HUES6 (cell line): Measurements from ENCODE around the gene TRIOBP.

ENCODE experiments used
- H3K27ac ChIP-seq: 2 replicates; pipeline ENCODE4 v1.7.0; 2013; ENCODE audit warnings: low read depth, mild to moderate bottlenecking, low read length, inconsistent platforms
- H3K27me3 ChIP-seq: 2 replicates; pipeline ENCODE4 v1.6.1; 2013; ENCODE audit warnings: low read length; ENCODE audit not compliant: control insufficient read depth, insufficient read depth
- H3K36me3 ChIP-seq: 2 replicates; pipeline ENCODE4 v1.6.1; 2013; ENCODE audit warnings: low read length; ENCODE audit not compliant: control insufficient read depth, insufficient read depth
- H3K4me1 ChIP-seq: 2 replicates; pipeline ENCODE4 v1.6.1; 2013; ENCODE audit warnings: low read length; ENCODE audit not compliant: control insufficient read depth, insufficient read depth
- H3K4me3 ChIP-seq: 2 replicates; pipeline ENCODE4 v1.5.1; 2013; ENCODE audit warnings: low read depth, low read length
- H3K9ac ChIP-seq: one replicate; pipeline ENCODE4 v1.6.1; 2013; ENCODE audit warnings: mild to moderate bottlenecking, low read length
- H3K9me3 ChIP-seq: 2 replicates; pipeline ENCODE4 v1.6.1; 2013; ENCODE audit warnings: low read depth, low read length; ENCODE audit not compliant: control insufficient read depth, insufficient read depth

TRIOBP gene

DNA sequence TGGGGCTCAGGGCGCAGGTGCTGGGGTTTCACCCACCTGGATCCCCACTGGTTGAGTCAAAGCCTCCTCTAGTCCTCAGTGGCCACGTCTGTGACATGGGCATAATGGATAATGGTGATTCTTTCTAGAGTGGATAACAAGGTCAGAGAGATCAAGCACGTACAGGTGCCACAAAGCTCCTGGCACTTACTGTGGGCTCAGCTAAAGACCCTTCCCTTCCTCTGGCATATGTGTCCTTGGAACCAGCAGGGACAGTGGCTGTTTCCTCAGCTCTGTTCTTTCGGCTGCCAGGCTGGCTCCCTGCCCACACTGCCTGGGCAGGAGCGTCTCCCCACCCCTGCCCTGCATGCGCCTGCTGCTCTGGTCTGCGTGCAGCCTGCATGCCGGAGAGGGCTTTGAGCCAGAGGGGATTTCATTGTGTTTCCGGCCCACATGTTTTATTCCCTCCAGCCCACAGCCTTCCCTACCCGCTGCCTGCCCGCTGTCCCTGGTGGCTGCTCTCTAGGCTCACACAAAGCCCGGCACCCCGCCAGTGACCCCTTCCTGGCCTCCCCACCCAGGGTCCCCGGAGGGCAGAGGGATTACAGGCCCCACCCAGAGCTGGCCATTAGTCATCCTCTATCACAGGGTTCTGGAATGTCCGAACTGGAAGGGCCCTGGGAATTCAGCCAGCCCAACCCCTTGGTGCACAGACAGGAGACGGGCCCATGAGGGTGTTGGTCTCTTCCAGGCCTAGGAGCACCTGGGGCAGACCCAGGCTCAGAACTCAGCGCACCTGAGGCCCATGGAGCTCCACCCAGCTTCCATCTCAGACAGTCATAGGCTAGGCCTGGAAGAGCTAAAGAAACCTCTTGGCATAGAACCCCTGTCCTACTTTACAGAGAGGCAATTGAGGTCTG lies 55.6 kb downstream of the TRIOBP start:
- H3K27ac ChIP-seq = no peak overlapping the region; the same call in 1 of the 2 replicates
- peaks cover 40% of the 10 kb centered on the region for H3K36me3 ChIP-seq
- no peak overlapping the region for H3K4me3 ChIP-seq
- H3K9ac ChIP-seq = no peak overlapping the region
- peaks cover 45% of the 10 kb centered on the region for H3K4me1 ChIP-seq
- no peaks in the 10 kb centered on the region for H3K9me3 ChIP-seq
- H3K27me3 ChIP-seq = no peaks in the 10 kb centered on the region

- H3K27me3 ChIP-seq = no peaks in the 10 kb centered on the region
- H3K9ac ChIP-seq = no peak overlapping the region
- H3K4me1 ChIP-seq = peaks cover 35% of the 10 kb centered on the region
- peaks cover 52% of the 10 kb centered on the region for H3K36me3 ChIP-seq
- no peaks in the 10 kb centered on the region for H3K9me3 ChIP-seq
- H3K4me3 ChIP-seq = no peak overlapping the region
- H3K27ac ChIP-seq = no peak overlapping the region
Measured at GRCh38 chr22:37753746-37754145, 56.9 kb downstream of the TRIOBP start.

DNA sequence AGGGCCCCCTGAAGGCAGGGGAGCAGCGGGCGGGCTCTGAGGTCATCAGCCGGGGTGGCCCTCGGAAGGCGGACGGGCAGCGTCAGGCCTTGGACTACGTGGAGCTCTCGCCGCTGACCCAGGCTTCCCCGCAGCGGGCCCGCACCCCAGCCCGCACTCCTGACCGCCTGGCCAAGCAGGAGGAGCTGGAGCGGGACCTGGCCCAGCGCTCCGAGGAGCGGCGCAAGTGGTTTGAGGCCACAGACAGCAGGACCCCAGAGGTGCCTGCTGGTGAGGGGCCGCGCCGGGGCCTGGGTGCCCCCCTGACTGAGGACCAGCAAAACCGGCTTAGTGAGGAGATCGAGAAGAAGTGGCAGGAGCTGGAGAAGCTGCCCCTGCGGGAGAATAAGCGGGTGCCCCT lies 60.8 kb downstream of the TRIOBP start:
- Histone ChIP-seq H3K4me3 (no peak overlapping the region), H3K27me3 (no peaks in the 10 kb centered on the region), H3K27ac (no peak overlapping the region), H3K36me3 (peaks cover 70% of the 10 kb centered on the region), H3K9ac (no peak overlapping the region), H3K9me3 (no peaks in the 10 kb centered on the region), H3K4me1 (peaks cover 7% of the 10 kb centered on the region; the same call in 1 of the 2 replicates)

DNA sequence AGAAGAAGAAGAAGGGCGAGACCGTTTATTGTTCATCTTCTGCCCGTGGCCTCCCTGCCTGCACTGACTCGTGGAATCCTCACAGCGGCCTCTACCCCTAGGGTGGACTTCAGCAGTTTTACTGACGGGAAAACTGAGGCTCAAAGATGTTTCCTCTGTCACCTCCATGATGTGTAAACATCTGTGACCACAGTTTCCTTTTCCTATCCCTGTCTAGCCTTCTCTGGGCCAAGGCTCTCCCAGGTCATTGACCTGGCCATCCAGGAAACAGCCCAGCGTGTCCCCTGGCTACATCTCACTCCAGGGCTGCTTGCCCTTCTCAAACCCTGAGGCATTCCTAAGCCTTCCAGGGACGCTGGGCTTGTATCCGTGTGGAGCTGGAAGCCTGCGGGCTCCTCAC lies 61.8 kb downstream of the TRIOBP start:
- Histone ChIP-seq H3K4me1 (peaks cover 8% of the 10 kb centered on the region; the same call in 1 of the 2 replicates), H3K9ac (no peak overlapping the region), H3K4me3 (no peak overlapping the region), H3K9me3 (no peaks in the 10 kb centered on the region), H3K36me3 (peaks cover 70% of the 10 kb centered on the region), H3K27ac (no peak overlapping the region), H3K27me3 (no peaks in the 10 kb centered on the region)

- no peak overlapping the region for H3K4me3 ChIP-seq
- H3K4me1 ChIP-seq = peaks cover 8% of the 10 kb centered on the region; the same call in 1 of the 2 replicates
- no peak overlapping the region for H3K27ac ChIP-seq
- H3K27me3 ChIP-seq = no peaks in the 10 kb centered on the region
- peaks cover 71% of the 10 kb centered on the region for H3K36me3 ChIP-seq
- H3K9me3 ChIP-seq = no peaks in the 10 kb centered on the region
- H3K9ac ChIP-seq = no peak overlapping the region
Measured at GRCh38 chr22:37759281-37759680, 62.4 kb downstream of the TRIOBP start.

DNA sequence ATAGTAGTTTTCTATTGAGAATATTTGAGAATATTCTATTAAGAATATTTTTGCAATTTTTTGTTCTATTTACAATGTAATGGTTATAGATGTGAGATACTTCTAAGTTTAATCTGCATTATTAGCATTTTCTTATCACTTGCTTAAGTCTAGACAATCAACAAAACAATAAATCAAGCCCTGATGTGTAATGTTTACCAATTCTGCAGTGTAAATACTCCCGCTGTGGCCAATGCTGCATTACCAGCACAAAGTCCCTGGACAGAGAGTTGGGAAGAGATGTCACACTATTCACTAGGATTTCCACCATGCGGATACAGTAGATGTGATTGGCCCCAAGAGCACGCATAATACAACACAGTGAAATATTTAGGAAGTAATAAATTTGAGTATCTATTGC lies 63.3 kb downstream of the TRIOBP start:
- no peaks in the 10 kb centered on the region for H3K27me3 ChIP-seq
- H3K36me3 ChIP-seq = peaks cover 64% of the 10 kb centered on the region
- no peaks in the 10 kb centered on the region for H3K9me3 ChIP-seq
- H3K27ac ChIP-seq = no peak overlapping the region
- H3K4me3 ChIP-seq = no peak overlapping the region
- H3K4me1 ChIP-seq = peaks cover 8% of the 10 kb centered on the region; the same call in 1 of the 2 replicates
- no peak overlapping the region for H3K9ac ChIP-seq

GRCh38 chr22:37762389-37762836 lies 65.6 kb downstream of the TRIOBP start:
- Histone ChIP-seq H3K9me3 (no peaks in the 10 kb centered on the region), H3K4me1 (peaks cover 8% of the 10 kb centered on the region; the same call in 1 of the 2 replicates), H3K36me3 (peaks cover 54% of the 10 kb centered on the region), H3K9ac (no peak overlapping the region), H3K4me3 (no peak overlapping the region), H3K27ac (no peak overlapping the region), H3K27me3 (no peaks in the 10 kb centered on the region)

DNA sequence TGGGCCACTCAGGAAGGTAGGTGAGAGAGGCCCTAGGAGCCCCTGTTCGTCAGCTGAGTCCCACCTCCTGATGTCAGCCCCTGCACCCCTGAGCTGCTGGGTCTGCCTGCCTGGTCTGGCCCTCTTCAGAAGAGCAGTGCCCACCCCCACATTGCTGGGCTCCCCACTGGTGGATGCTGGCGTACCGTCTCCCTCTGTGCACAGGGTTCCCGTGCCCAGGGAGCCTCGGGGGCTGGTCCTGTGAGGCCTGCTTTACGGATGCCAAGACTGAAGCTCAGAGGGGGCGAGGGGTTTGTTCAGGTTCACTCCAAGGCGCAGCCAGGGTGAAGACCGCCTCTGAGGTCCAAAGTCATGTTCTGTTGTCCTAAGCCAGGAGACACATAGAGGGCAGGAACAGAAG lies 66.2 kb downstream of the TRIOBP start:
- Histone ChIP-seq H3K4me1 (peaks cover 8% of the 10 kb centered on the region; the same call in 1 of the 2 replicates), H3K4me3 (no peak overlapping the region), H3K36me3 (peaks cover 55% of the 10 kb centered on the region), H3K27ac (no peak overlapping the region), H3K27me3 (no peaks in the 10 kb centered on the region), H3K9me3 (no peaks in the 10 kb centered on the region), H3K9ac (no peak overlapping the region)

DNA sequence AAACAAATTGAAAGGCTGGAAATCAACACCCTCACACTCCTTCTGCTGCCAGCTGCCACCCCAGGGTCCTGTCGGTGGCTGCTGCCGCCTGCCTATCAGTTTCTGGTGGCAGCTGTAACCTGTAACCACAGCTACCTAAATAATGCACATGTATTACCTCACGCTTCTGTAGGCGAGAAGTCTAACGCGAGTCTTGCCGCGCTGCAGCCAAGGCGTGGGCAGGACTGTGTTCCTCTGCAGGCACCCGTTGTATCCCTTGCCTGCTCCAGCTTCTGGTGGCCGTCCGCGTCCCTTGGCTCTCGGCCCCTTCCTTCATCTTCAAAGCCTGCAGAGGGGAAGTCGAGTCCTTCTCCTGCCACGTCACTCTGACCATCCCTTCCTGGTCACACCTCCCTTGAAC lies 66.8 kb downstream of the TRIOBP start:
- no peak overlapping the region for H3K4me3 ChIP-seq
- peaks cover 51% of the 10 kb centered on the region for H3K36me3 ChIP-seq
- no peaks in the 10 kb centered on the region for H3K9me3 ChIP-seq
- no peaks in the 10 kb centered on the region for H3K27me3 ChIP-seq
- no peak overlapping the region for H3K27ac ChIP-seq
- peaks cover 8% of the 10 kb centered on the region; the same call in 1 of the 2 replicates for H3K4me1 ChIP-seq
- no peak overlapping the region for H3K9ac ChIP-seq

DNA sequence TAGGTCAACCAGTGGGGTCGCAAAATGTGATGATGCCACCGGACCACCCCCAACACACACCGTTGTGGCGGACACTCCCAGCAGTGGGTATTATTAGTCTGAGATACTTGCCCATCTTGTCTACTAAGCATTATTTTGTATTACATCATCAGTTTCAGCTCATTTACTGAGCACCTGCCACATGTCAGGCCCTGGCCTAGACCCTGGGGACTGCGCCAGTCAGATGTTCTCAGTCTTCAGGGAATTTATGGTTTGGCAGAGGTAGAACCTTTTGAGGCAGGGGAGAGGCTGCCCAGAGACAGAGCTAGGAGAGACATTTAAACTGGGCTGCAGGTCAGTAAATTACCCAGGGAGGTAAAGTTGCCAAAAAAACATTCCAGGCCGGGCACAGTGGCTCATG lies 67.8 kb downstream of the TRIOBP start:
- Histone ChIP-seq H3K9me3 (no peaks in the 10 kb centered on the region), H3K27ac (no peak overlapping the region), H3K27me3 (no peaks in the 10 kb centered on the region), H3K36me3 (peaks cover 51% of the 10 kb centered on the region), H3K4me1 (peaks cover 8% of the 10 kb centered on the region; the same call in 1 of the 2 replicates), H3K9ac (no peak overlapping the region), H3K4me3 (no peak overlapping the region)

DNA sequence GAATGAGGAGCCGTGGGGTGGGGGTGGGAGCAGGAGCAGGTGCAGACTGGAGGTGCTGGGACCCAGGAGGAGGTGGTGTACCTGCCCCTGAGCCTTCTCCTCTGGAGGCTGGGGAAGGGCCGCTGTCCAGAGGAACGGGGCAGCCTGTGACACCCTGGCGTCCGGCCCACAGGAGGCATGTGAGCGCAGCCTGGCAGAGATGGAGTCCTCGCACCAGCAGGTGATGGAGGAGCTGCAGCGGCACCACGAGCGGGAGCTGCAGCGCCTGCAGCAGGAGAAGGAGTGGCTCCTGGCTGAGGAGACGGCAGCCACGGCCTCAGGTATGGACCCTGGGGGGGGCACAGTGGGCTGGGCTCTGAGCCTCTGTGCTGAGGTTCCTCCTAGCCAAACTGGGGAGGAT lies 68.7 kb downstream of the TRIOBP start:
- peaks cover 8% of the 10 kb centered on the region; the same call in 1 of the 2 replicates for H3K4me1 ChIP-seq
- peaks cover 42% of the 10 kb centered on the region for H3K36me3 ChIP-seq
- no peaks in the 10 kb centered on the region for H3K27me3 ChIP-seq
- H3K4me3 ChIP-seq = no peak overlapping the region
- H3K9ac ChIP-seq = no peak overlapping the region
- no peak overlapping the region for H3K27ac ChIP-seq
- H3K9me3 ChIP-seq = no peaks in the 10 kb centered on the region
